Transverse colon (tissue), 4 donors: ENCODE data around the gene PTPRF. TPM values are rescaled to one million over a fixed set of nuclear protein-coding genes. Genes with fewer than 3 reads are reported as not detected.

ENCODE experiments used
- DNase-seq: peaks from one replicate; pipeline ENCODE4 v3.0.0-alpha.2; 2019
- H3K27ac ChIP-seq, 4 donors: fragments of 200-600 bp; sonication (generic); 2 replicates each; pipeline ENCODE4 v1.5.1; 2016 to 2018; ENCODE audit warnings: inconsistent platforms in 4 of 4
- H3K27me3 ChIP-seq: fragments of 200-600 bp; sonication (generic); 2 replicates; pipeline ENCODE4 v1.5.1; 2017; ENCODE audit warnings: inconsistent platforms
- H3K36me3 ChIP-seq, 4 donors: fragments of 200-600 bp; sonication (generic); 2 replicates each; pipeline ENCODE4 v1.5.1; 2017 to 2019; ENCODE audit warnings: inconsistent platforms in 4 of 4
- H3K4me1 ChIP-seq, 4 donors: fragments of 200-600 bp; sonication (generic); 2 replicates each; pipeline ENCODE4 v1.5.1; 2017 to 2020; ENCODE audit warnings: inconsistent platforms in 4 of 4
- H3K4me3 ChIP-seq, 4 donors: fragments of 200-600 bp; sonication (generic); 1 replicate in 1 of 4; 2 replicates in 3 of 4; pipeline versions ENCODE4 v1.5.1 to v1.6.1; 2017 to 2019; ENCODE audit warnings: inconsistent platforms in 4 of 4
- H3K9me3 ChIP-seq, 2 donors: fragments of 200-600 bp; sonication (generic); 2 replicates each; pipeline ENCODE4 v1.5.1; 2017 to 2019; ENCODE audit warnings: inconsistent platforms in 2 of 2
- EP300 ChIP-seq: sonication (generic); formaldehyde crosslinking; IDR thresholded peaks from one replicate; pipeline ENCODE4 v1.6.1; 2017; ENCODE audit warnings: antibody characterized with exemption, low read depth
- POLR2A ChIP-seq: fragments of 450-650 bp; IDR thresholded peaks from one replicate; pipeline ENCODE4 v1.6.1; 2016; ENCODE audit warnings: antibody characterized with exemption, mild to moderate bottlenecking, moderate library complexity
- POLR2AphosphoS5 ChIP-seq, 3 donors: sonication (generic); formaldehyde crosslinking; IDR thresholded peaks; one replicate each; pipeline ENCODE4 v1.6.1; 2016; ENCODE audit warnings: antibody characterized with exemption in 3 of 3
- WGBS, 2 donors: methylation state at CpG; one replicate each; pipeline ENCODE4 v1.1.5; 2018; ENCODE audit warnings: low coverage in 1 of 2; 5-methylcytosine and 5-hydroxymethylcytosine counted together
- in situ Hi-C, 4 donors: fragments of 200-750 bp; cut with MboI; loops; one replicate each; pipeline versions ENCODE4 v1.15.0 to v1.15.1; 2017; ENCODE audit warnings: low sequenced_read_pairs in 3 of 4, low pct_ligation_motif_present in 1 of 4, low pct_unique_long_range_greater_than_20kb in 1 of 4
- intact Hi-C: fragments of 100-400 bp; cut with DNase I; formaldehyde crosslinking; loops from one replicate; pipeline ENCODE4 v1.15.1; 2023; ENCODE audit warnings: low total_unique reads
- total RNA-seq, 4 donors: library from RNA; depleted of rRNA; stranded (reverse); fragments of >200 nt; gene quantifications; one replicate each; pipeline ENCODE4 v1.1.0, GENCODE V29; 2016
- TF ChIP-seq, protein P1 (sequence below), 5 experiments: fragments of 200-600 bp in 3 of 5; fragments of 450-650 bp in 2 of 5; sonication (generic) in 3 of 5; IDR thresholded peaks; 1 replicate in 2 of 5; 2 replicates in 3 of 5; pipeline ENCODE4 v1.5.1; 2016 to 2017; ENCODE audit warnings: antibody characterized with exemption in 5 of 5, inconsistent platforms in 3 of 5, mild to moderate bottlenecking in 2 of 5, moderate library complexity in 1 of 5

Gene PTPRF
- total RNA-seq, 4 donors from 2014 or later: 278 to 549 (median 404) TPM

DNA sequence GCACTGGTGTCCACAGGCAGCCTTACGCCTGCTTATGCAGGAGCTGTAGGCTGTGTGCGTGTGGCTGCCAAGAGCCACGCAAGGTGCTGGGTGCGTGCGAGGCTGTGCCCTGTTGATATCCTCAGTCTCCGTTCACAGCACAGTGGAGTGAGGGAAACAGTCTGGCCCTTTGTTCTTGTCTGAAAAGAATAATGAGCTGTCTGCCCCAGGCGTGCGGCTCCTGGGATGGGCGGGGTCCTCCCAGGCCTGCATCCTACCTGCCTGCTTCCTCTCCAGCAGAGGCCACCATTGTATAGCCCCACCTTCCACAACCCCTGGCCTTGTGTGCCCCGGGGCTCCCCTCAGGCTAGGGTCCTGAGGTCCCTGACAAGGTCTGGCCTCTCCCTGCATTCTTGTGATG is 72.3 kb downstream of the PTPRF start:
- Histone ChIP-seq H3K27me3 (no peaks in the 10 kb centered on the region), H3K4me3 (no peak overlapping the region), H3K36me3 (peaks cover 0 to 30% (median 0%) of the 10 kb centered on the region in 4 donors), H3K4me1 (no peaks in the 10 kb centered on the region), H3K9me3 (no peaks in the 10 kb centered on the region), H3K27ac (no peak overlapping the region)
- TF ChIP-seq POLR2A: no peak
- TF ChIP-seq, protein P1, sequence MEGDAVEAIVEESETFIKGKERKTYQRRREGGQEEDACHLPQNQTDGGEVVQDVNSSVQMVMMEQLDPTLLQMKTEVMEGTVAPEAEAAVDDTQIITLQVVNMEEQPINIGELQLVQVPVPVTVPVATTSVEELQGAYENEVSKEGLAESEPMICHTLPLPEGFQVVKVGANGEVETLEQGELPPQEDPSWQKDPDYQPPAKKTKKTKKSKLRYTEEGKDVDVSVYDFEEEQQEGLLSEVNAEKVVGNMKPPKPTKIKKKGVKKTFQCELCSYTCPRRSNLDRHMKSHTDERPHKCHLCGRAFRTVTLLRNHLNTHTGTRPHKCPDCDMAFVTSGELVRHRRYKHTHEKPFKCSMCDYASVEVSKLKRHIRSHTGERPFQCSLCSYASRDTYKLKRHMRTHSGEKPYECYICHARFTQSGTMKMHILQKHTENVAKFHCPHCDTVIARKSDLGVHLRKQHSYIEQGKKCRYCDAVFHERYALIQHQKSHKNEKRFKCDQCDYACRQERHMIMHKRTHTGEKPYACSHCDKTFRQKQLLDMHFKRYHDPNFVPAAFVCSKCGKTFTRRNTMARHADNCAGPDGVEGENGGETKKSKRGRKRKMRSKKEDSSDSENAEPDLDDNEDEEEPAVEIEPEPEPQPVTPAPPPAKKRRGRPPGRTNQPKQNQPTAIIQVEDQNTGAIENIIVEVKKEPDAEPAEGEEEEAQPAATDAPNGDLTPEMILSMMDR (IDR thresholded peaks at IDR 0.05): no peak
- no peak for TF ChIP-seq EP300
- no peak for TF ChIP-seq POLR2AphosphoS5 (IDR thresholded peaks at IDR 0.05)
- intact Hi-C loops (no loop called here), in situ Hi-C loops (no loop called here)
- DNase-seq: no peak
- WGBS, 2 donors: 74% methylated on average over 10 of the region's 10 CpGs; no CpG with 5 or more reads in 1 of the 2 donors

DNA sequence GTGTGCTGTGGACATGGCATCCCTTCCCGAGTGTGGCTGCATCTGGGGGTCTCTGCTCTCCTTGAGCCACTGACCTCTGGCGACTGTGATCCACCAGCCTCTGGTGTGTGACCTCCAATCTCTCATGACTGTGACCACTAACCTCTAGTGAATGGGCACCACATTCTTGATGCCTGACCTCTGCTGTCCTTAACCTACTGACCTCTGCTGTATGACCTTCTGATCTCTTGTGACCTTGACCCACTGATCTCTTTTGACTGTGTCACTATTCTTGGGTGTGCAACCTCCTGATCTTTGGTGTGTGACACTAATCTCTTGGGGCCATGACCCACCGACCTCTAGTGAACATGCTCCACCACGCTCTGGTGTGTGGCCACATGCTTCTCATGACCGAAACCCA is 73.5 kb downstream of the PTPRF start:
- no peak for DNase-seq
- Histone ChIP-seq H3K27ac (no peak overlapping the region), H3K27me3 (no peaks in the 10 kb centered on the region), H3K4me1 (no peaks in the 10 kb centered on the region), H3K4me3 (no peak overlapping the region), H3K36me3 (peaks cover 0 to 36% (median under 1%) of the 10 kb centered on the region in 4 donors), H3K9me3 (no peaks in the 10 kb centered on the region)
- TF ChIP-seq, protein P1 (IDR thresholded peaks at IDR 0.05): no peak
- TF ChIP-seq EP300: no peak
- WGBS, 2 donors: 86 to 93% methylated on average over 3 to 5 of the region's 5 CpGs
- intact Hi-C loops (no loop called here), in situ Hi-C loops (no loop called here)

DNA sequence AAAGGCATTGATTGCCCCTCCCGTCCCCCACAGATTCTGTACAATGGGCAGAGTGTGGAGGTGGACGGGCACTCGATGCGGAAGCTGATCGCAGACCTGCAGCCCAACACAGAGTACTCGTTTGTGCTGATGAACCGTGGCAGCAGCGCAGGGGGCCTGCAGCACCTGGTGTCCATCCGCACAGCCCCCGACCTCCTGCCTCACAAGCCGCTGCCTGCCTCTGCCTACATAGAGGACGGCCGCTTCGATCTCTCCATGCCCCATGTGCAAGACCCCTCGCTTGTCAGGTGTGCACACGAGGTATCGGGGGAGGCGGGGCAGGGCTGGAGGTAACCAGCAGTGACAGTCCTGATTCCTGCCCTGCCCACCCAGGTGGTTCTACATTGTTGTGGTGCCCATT is 74.5 kb downstream of the PTPRF start:
- no peak overlapping the region for H3K27ac ChIP-seq
- H3K27me3 ChIP-seq: no peaks in the 10 kb centered on the region
- H3K9me3 ChIP-seq: no peaks in the 10 kb centered on the region
- no peak overlapping the region for H3K4me3 ChIP-seq
- 95% methylated on average over 18 of the region's 18 CpGs; no CpG with 5 or more reads in 1 of the 2 donors for WGBS, 2 donors
- H3K36me3 ChIP-seq: peaks cover 0 to 40% (median 3%) of the 10 kb centered on the region in 4 donors
- in situ Hi-C loops (no loop called here), intact Hi-C loops (no loop called here)
- H3K4me1 ChIP-seq: no peaks in the 10 kb centered on the region
- no peak for DNase-seq
- TF ChIP-seq, protein P1 (IDR thresholded peaks at IDR 0.05): no peak
- no peak for TF ChIP-seq POLR2AphosphoS5 (IDR thresholded peaks at IDR 0.05)
- no peak for TF ChIP-seq POLR2A
- TF ChIP-seq EP300: no peak

DNA sequence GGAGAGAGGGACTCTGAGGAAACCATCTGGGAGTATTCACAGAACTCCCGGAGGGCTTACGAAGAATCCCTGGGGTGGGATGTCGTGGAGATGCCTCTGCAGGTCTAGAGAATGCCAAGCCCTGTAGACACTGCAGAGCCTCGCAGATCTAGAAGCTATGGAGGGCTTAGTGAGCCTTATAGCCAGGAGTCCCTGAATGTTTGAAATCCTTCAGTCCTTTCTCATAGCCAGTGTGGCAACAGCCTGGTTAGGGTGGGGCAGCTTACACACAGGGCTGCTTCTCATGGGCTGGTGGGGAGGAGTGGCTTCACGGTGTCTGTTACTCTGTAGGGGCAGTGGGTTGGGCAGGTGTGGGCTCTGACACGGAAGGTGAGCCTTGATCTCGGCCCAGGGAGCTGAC is 75.1 kb downstream of the PTPRF start:
- 83% methylated on average over 6 of the region's 7 CpGs; no CpG with 5 or more reads in 1 of the 2 donors for WGBS, 2 donors
- Histone ChIP-seq H3K4me3 (no peak overlapping the region), H3K36me3 (peaks cover 0 to 41% (median 3%) of the 10 kb centered on the region in 4 donors)

More for the DNA sequence above, 75.1 kb downstream of the PTPRF start:
- Histone ChIP-seq H3K9me3 (no peaks in the 10 kb centered on the region), H3K27me3 (no peaks in the 10 kb centered on the region), H3K27ac (no peak overlapping the region), H3K4me1 (no peaks in the 10 kb centered on the region)
- TF ChIP-seq, protein P1 (IDR thresholded peaks at IDR 0.05): no peak
- DNase-seq: no peak
- intact Hi-C loops: no loop called here
- in situ Hi-C loops: no loop called here
